ENCODE measurements around the gene TMCO5A.

The TMCO5A gene

GRCh38 chr15:37934340-37934739 is at the start of gene TMCO5A:
Gene TMCO5A, plus strand, starts transcription at chr15:37934640. Its CDS starts 1,684 bp downstream, at chr15:37936324.
- Mint-ChIP-seq H3K4me3 (no peak within 1 kb of the TSS), H3K27ac (no peak within 1 kb of the TSS), H3K36me3 (ENCODE audit: low read depth) (no peaks in the 10 kb centered on the region), H3K4me1 (ENCODE audit: low read depth) (no peaks in the 10 kb centered on the region), H3K27me3 (ENCODE audit: low read depth) (no peaks in the 10 kb centered on the region), H3K9me3 (no peaks in the 10 kb centered on the region)

GRCh38 chr15:37885651-37886050 is 48.8 kb upstream of the TMCO5A start:
- Mint-ChIP-seq H3K36me3 (ENCODE audit: low read depth) (no peaks in the 10 kb centered on the region), H3K27me3 (ENCODE audit: low read depth) (peaks cover 2% of the 10 kb centered on the region), H3K4me3 (no peak overlapping the region), H3K27ac (no peak overlapping the region), H3K9me3 (no peaks in the 10 kb centered on the region), H3K4me1 (ENCODE audit: low read depth) (no peaks in the 10 kb centered on the region)

GRCh38 chr15:37888356-37888755 is 46.1 kb upstream of the TMCO5A start:
- Mint-ChIP-seq H3K36me3 (ENCODE audit: low read depth) (no peaks in the 10 kb centered on the region), H3K9me3 (no peaks in the 10 kb centered on the region), H3K4me1 (ENCODE audit: low read depth) (no peaks in the 10 kb centered on the region), H3K27ac (no peak overlapping the region), H3K27me3 (ENCODE audit: low read depth) (peaks cover 5% of the 10 kb centered on the region), H3K4me3 (no peak overlapping the region)

GRCh38 chr15:37891766-37892368 is 42.6 kb upstream of the TMCO5A start:
- Mint-ChIP-seq H3K27me3 (ENCODE audit: low read depth) (peaks cover 11% of the 10 kb centered on the region), H3K4me3 (no peak overlapping the region), H3K9me3 (no peaks in the 10 kb centered on the region), H3K4me1 (ENCODE audit: low read depth) (no peaks in the 10 kb centered on the region), H3K27ac (no peak overlapping the region), H3K36me3 (ENCODE audit: low read depth) (no peaks in the 10 kb centered on the region)

GRCh38 chr15:37893309-37893708 is 41.1 kb upstream of the TMCO5A start:
- Mint-ChIP-seq H3K27me3 (ENCODE audit: low read depth) (peaks cover 11% of the 10 kb centered on the region), H3K27ac (no peak overlapping the region), H3K9me3 (no peaks in the 10 kb centered on the region), H3K4me1 (ENCODE audit: low read depth) (no peaks in the 10 kb centered on the region), H3K36me3 (ENCODE audit: low read depth) (no peaks in the 10 kb centered on the region), H3K4me3 (no peak overlapping the region)

- Mint-ChIP-seq H3K27ac (no peak overlapping the region), H3K9me3 (no peaks in the 10 kb centered on the region), H3K36me3 (ENCODE audit: low read depth) (no peaks in the 10 kb centered on the region), H3K4me3 (no peak overlapping the region), H3K27me3 (ENCODE audit: low read depth) (peaks cover 6% of the 10 kb centered on the region), H3K4me1 (ENCODE audit: low read depth) (no peaks in the 10 kb centered on the region)
Measured at GRCh38 chr15:37898362-37898761, 36.1 kb upstream of the TMCO5A start.

- no peaks in the 10 kb centered on the region for H3K4me1 Mint-ChIP-seq (ENCODE audit: low read depth)
- no peak overlapping the region for H3K27ac Mint-ChIP-seq
- peaks cover 3% of the 10 kb centered on the region for H3K27me3 Mint-ChIP-seq (ENCODE audit: low read depth)
- no peaks in the 10 kb centered on the region for H3K9me3 Mint-ChIP-seq
- H3K4me3 Mint-ChIP-seq: no peak overlapping the region
- no peaks in the 10 kb centered on the region for H3K36me3 Mint-ChIP-seq (ENCODE audit: low read depth)
Measured at GRCh38 chr15:37900326-37901221, 33.9 kb upstream of the TMCO5A start.

- Mint-ChIP-seq H3K4me1 (ENCODE audit: low read depth) (no peaks in the 10 kb centered on the region), H3K27me3 (ENCODE audit: low read depth) (no peaks in the 10 kb centered on the region), H3K27ac (no peak overlapping the region), H3K9me3 (no peaks in the 10 kb centered on the region), H3K36me3 (ENCODE audit: low read depth) (no peaks in the 10 kb centered on the region), H3K4me3 (no peak overlapping the region)
Measured at GRCh38 chr15:37902126-37902525, 32.3 kb upstream of the TMCO5A start.

GRCh38 chr15:37903919-37904625 is 30.4 kb upstream of the TMCO5A start:
- Mint-ChIP-seq H3K9me3 (no peaks in the 10 kb centered on the region), H3K4me3 (no peak overlapping the region), H3K27ac (no peak overlapping the region), H3K27me3 (ENCODE audit: low read depth) (no peaks in the 10 kb centered on the region), H3K36me3 (ENCODE audit: low read depth) (no peaks in the 10 kb centered on the region), H3K4me1 (ENCODE audit: low read depth) (no peaks in the 10 kb centered on the region)

- Mint-ChIP-seq H3K36me3 (ENCODE audit: low read depth) (no peaks in the 10 kb centered on the region), H3K27ac (no peak overlapping the region), H3K4me3 (no peak overlapping the region), H3K9me3 (no peaks in the 10 kb centered on the region), H3K4me1 (ENCODE audit: low read depth) (no peaks in the 10 kb centered on the region), H3K27me3 (ENCODE audit: low read depth) (no peaks in the 10 kb centered on the region)
Measured at GRCh38 chr15:37907136-37907535, 27.3 kb upstream of the TMCO5A start.

GRCh38 chr15:37921527-37922385 is 12.7 kb upstream of the TMCO5A start:
- peaks cover 5% of the 10 kb centered on the region for H3K9me3 Mint-ChIP-seq
- no peaks in the 10 kb centered on the region for H3K4me1 Mint-ChIP-seq (ENCODE audit: low read depth)
- H3K27me3 Mint-ChIP-seq (ENCODE audit: low read depth): no peaks in the 10 kb centered on the region
- no peak overlapping the region for H3K27ac Mint-ChIP-seq
- no peaks in the 10 kb centered on the region for H3K36me3 Mint-ChIP-seq (ENCODE audit: low read depth)
- no peak overlapping the region for H3K4me3 Mint-ChIP-seq

GRCh38 chr15:37926136-37926535 is 8.3 kb upstream of the TMCO5A start:
- peaks cover 5% of the 10 kb centered on the region for H3K9me3 Mint-ChIP-seq
- no peaks in the 10 kb centered on the region for H3K4me1 Mint-ChIP-seq (ENCODE audit: low read depth)
- H3K27ac Mint-ChIP-seq: no peak overlapping the region
- no peaks in the 10 kb centered on the region for H3K36me3 Mint-ChIP-seq (ENCODE audit: low read depth)
- H3K27me3 Mint-ChIP-seq (ENCODE audit: low read depth): no peaks in the 10 kb centered on the region
- no peak overlapping the region for H3K4me3 Mint-ChIP-seq

- Mint-ChIP-seq H3K4me3 (no peak overlapping the region), H3K9me3 (no peaks in the 10 kb centered on the region), H3K36me3 (ENCODE audit: low read depth) (no peaks in the 10 kb centered on the region), H3K27me3 (ENCODE audit: low read depth) (no peaks in the 10 kb centered on the region), H3K27ac (no peak overlapping the region), H3K4me1 (ENCODE audit: low read depth) (no peaks in the 10 kb centered on the region)
Measured at GRCh38 chr15:37929238-37929637, 5.2 kb upstream of the TMCO5A start.

GRCh38 chr15:37931321-37931720 is 3.1 kb upstream of the TMCO5A start:
- Mint-ChIP-seq H3K9me3 (no peaks in the 10 kb centered on the region), H3K4me1 (ENCODE audit: low read depth) (no peaks in the 10 kb centered on the region), H3K4me3 (no peak overlapping the region), H3K27ac (no peak overlapping the region), H3K36me3 (ENCODE audit: low read depth) (no peaks in the 10 kb centered on the region), H3K27me3 (ENCODE audit: low read depth) (no peaks in the 10 kb centered on the region)
